OCI-M1 (cell line): Measurements from ENCODE around the gene DPYSL5.
A peak's percentile ranks its signal among the peaks of the same experiment; 100 is the strongest.

Source experiments
- DNase-seq: peaks from one replicate; lab custom pipeline; 2025; lab: John Stamatoyannopoulos, UW

The DPYSL5 gene

DNA sequence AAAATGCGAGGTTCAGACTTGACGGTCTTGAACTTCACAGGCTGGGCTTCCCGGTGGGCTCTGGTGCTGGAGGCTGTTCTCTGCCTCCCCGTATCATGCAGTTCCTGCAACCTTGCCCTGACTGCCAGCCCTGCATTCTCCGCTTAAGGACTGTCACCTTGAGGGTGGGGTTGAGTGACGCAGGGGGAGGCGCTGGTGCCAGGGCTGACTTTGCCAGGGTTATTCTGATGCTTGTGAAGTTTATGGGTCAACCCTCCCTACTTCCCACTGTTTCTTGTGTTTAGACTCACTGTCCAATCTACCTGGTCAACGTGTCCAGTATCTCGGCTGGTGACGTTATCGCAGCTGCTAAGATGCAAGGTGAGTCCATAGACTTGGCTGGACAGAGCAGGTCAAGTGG lies 85.0 kb downstream of the DPYSL5 start:
- no peak for DNase-seq

DNA sequence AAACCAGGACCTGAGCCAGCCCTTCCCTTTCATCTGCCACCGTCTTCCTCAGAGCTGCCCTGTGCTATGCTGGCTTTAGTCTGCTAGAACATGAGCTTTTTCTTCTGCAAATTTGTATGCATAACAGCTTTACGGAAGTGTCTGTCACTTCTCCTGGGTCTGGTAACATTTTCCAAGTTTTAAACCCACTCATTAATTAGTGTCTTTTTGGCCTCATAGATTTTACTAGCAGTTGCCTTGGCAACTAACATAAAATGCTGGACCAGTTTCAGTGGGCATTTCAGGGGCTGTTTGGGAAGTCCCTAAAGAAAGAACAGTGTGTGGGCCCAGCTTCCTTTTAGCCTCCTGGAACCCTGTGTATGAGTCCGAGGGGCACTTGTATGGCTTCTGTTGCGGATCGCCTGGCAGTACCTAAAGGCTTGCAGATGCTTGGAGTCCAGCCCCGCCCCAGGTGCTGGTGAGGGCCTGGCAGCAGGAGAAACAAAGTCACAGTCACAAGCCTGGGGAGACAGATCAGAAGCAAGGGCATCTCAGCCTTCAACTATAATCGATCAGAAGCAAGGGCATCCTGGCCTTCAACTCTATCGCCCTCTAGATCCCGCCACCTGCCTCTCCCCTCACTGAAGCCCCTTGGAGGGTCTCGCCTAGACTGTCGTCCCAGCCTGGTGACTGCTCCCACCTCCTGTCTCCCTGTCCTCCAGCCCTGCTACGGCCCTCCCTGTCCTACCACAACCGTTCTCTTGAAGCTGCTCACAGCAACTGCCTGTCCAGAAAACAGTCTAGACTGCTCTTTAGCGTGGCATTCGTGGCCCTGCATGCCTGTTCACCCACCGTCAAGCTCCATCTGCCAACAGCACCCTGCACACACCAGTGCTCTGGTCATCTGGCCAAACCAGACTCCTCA lies 85.8 kb downstream of the DPYSL5 start:
- no peak for DNase-seq

DNA sequence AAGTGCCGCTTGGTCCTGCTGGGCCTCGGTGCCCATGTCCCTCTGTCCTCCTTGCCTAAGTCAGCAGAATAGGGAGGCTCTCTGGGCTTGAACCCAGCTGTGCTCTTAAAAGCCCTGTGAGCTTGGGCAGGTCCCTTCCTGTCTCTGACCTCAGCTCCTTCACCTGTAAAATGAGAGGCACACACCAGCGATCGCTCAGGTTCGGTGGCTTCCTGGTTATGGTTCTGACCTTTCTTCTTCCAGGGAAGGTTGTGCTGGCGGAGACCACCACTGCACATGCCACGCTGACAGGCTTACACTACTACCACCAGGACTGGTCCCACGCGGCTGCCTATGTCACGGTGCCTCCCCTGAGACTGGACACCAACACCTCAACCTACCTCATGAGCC lies 86.4 kb downstream of the DPYSL5 start:
- DNase-seq: no peak

DNA sequence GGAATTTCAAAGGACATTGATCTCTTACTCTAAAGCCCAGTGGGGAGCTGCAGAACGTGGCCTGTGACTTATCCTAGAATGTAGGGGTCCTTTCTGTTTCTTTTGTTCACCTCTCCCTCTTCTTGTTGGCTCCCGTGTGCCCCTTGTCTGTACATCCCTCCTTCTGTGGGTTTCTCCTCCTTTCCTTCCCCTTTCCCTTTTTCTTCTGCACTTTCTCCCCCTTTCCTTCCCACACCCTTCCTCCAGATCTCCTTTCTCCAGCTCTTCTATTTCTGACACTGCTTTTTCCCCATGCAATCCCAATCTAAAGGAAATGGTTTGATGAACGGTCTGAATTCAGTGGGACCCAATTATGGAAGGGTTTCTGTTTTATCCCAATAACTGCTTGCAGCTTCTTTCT lies 87.1 kb downstream of the DPYSL5 start:
- DNase-seq: no peak

DNA sequence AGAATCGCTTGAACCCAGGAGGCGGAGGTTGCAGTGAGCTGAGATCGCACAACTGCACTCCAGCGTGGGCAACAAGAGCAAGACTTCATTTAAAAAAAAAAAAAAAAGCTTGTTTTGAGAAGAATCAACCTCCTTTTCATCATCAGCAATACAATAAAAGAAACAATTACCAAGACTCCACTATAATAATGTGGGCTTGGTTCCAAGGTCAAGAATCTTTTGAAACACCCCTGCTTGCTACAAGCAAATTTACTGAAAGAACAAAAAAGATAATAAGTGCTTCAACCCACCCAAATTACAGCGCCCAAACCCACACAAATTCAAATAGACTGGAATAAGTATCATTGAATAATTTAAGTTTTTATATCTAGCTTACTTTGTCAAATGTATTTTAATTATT lies 88.9 kb downstream of the DPYSL5 start:
- no peak for DNase-seq

DNA sequence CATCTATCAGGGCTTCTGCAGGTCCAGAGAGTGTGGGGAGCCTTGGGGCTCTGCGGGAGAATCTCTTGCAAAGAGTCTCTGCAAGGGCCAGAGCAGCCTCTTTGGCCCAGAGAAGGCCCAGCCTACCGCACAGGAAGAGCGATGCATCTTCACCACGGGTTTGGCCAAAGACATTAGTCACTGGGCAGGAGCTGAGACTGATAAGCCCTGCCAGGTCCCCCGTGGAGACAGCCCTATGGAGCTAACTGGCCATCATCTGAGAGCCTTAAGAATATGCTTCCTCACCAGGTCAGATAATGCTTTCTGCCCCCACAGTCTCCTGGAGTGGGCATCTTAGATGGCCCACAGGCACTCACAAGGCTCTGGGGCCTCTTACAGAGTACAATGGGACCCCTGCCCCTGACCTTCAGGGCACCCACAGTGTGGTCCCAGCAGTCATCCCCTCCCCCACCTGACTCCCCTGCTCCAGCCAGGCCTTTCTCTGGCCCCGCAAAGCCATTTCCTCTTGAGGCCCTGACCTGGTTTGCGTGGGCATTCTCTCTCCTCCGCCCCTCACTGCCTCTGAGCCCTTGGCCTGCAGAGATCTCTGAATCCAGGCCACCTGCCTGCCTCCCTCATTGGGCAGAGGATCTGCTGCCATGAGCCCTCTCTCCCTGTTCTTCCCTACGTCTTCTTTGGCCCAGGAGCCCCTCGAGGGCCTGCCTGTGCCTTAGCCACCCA lies 90.6 kb downstream of the DPYSL5 start:
- peak; percentile 34 for DNase-seq

DNA sequence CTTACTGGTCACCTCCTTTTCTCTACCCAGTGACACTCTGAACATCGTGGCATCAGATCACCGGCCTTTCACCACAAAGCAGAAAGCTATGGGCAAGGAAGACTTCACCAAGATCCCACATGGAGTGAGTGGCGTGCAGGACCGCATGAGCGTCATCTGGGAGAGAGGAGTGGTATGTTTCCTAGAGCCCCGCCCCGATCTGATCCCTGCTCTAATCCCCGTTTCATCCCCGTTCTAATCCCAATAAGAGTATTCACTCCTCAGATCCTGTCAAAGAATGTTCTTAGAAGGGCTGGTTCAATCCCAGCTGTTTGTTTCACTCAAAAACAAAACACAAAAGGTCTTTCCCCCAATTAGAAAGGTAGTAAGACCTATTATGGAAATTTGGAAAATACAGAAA lies 92.1 kb downstream of the DPYSL5 start:
- DNase-seq: no peak

DNA sequence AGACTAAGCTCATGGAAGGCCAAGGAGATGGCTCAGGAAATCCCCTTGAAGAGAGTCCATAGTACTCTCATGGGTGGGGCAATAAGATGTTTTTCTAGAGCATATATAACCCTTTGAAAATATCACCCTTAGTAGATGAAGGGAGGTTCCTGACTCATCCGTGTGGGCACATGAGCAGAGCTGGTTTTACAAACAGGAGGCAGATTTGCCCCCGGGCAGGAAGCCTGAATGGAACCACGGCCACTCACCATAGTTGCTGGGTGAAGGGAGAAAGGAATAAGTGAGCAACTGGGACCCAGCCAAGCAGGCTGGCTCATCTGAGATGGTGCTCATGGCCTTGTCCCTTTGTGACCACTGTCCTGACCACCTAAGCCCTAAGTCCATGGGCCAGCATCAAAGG lies 93.6 kb downstream of the DPYSL5 start:
- no peak for DNase-seq

DNA sequence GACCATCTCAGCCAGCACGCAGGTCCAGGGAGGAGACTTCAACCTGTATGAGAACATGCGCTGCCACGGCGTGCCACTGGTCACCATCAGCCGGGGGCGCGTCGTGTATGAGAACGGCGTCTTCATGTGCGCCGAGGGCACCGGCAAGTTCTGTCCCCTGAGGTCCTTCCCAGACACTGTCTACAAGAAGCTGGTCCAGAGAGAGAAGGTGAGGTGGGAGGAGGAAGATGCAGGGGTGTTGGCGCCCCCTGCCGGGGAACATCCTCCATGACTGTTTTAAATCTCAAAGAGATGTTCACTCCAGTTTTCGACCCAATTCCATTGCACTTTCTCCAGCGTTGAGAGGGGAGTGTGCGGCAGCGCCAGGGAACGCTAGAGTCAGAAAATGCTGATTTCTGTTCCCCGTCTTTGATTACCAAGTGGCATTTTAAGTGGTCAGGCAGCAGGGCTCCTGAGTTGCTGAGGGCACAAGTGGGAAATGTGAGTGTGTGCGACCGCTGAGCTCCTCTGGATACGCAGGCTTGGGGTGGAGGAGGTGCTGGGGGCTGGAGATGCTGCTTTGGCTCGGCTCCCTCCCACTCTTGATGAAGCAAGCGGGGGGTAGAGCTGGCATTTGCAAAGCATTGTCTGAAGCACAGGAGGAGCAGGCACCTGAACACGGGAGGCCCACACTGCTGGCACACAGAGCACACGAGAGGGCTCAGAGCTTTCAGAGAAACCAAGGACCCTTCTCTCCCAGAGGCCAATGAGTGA lies 94.8 kb downstream of the DPYSL5 start:
- DNase-seq: peak; percentile 69

DNA sequence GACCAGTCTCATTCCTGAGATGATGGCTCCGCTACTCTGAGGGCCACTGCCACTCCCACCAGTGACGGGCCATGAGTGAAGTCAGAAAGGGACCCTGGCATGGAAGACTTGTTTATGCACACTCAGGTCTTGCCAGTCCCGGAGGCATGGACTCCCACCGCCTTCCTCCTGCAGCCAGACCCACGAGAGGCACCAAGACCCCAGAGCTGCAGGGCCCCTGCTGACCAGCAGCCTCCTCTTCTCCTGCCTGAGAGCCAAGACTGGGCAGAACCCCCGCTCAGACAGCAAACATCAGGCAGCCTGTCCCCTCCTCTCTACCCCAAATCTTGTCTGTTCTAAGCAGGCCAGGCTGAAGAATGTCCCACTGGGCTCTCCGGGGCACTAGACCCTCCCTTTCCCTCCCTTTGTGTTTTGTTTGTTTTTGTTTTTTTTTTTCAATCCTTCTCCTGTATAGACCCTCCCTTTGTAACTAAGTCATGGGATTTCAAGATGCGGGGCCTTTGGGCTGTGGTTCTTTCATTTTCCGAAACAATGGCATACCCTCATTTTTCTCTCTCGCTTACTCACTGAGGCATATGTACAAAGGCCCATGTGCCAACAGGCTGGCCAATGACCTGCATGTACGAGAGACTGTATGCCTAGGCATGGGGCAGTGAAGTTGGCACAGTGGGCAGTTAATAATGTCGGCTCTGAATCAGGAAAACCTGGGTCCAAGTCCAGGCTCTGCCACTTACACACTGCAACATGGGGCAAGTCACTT lies 98.2 kb downstream of the DPYSL5 start:
- no peak for DNase-seq

DNA sequence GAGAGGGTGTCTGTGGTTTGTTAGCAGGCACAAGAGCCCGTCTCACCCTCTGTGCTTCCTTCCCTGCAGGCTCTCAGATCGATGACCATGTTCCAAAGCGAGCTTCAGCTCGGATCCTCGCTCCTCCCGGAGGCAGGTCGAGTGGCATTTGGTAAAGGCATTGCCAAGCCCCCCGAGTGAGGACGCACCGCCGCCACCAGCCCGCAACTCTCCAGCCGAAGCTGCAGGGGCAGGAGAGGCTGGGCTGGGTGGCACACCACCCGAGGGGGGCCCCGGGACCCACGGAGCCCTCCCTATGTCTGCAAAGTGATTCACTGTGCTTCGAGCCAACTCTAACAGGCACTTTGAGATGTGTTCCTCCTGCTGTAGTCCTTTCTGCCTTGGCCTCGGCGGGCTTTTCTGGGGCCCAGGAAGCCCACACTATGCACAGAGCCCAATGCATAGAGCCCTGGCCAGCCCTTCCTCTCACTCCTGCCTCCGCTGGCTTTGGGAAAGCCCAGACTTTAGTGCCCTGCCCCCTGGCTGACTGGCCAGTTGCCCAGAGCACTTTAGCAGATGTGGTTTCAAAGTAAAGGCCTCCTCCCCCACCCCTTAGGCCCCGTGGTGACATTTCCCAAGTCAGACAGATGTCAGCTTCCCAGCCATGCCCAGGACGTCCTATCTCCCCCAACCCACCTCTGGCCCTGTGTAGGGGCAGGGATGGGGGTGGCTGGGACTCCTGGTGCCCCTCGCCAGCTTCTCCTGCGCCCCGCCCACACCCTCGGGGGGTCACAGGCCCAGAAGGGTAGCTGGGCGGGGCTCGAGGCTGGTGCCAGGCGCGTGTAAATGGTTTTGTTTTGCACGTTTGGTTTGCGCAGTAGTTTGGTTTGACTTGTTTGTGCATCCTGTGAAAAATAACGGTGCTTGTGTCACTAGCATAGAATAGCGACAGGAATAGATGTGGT lies 99.2 kb downstream of the DPYSL5 start:
- peak; percentile 90 for DNase-seq

DNA sequence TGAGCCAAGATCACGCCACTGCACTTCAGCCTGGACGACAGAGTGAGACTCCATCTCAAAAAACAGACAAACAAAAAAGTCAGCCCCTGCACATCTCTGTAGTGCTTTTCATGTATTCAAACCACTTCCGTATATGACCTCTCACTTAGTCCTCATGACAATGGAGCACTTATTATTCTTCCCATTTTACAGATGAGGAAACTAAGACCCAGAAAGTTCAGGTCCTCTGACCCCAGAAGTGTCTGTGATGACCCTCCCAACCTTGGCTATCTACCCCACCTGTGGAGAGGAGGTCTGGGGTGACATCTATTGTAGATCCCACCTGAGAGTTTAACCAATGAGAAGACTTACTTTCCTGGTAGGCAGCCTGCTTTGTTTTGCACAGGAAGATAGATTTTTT lies 100.9 kb downstream of the DPYSL5 start:
- DNase-seq: no peak

DNA sequence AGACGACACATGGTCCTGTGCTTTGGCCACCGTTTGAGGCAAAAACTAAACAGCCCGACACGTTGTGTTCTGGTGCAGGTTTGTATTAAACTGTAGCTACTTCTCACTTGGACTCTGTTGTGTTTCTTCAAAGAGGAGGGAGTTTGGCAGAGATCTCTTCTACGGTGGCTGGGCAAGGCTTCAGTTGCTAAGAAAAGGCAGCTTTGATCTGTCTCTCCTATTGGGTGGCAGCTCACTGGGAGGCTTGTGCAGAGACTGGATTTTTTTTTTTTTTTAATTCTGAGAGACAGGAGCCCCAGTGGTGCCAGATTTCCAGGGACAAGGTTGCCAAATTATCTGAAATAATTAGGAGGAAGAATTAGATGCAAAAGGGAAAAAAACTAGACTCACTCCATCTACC lies 102.3 kb downstream of the DPYSL5 start:
- no peak for DNase-seq

DNA sequence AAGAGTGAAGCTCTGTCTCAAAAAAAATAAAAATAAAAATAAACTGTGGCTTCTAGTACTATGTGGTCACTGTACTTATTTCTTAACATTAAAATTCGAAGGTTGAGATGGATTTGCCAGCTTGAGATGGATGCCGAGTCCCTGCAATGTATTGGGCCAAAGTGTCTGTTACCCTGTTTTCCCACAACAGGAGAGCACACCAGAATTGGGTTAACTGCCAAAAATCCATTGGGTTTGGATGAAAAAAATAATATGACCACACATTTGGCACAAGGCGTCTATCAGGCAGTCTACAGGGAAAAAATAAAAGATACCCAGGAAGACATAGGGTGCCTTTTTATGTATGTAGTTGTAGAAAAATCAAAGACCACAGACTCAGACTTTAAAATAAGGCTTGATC lies 103.3 kb downstream of the DPYSL5 start:
- DNase-seq: no peak

DNA sequence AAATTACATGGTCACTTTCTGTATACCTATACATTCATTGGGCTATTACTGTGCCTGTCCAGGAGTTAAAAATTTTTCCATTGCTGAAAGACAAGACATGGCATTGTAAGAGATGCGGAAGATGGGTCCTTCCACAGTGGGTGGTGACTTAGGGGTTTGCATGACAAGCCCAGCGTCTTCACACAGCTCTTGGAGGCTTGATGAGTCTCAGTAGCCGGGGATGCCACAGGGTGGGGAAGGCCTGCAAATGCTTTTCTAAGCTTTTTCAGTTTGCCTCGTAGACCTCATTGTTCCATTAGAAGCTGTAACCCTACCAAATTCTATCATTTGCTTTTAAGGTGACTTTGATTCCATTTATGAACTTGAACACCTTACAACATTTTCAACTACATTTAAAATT lies 104.4 kb downstream of the DPYSL5 start:
- DNase-seq: no peak

DNA sequence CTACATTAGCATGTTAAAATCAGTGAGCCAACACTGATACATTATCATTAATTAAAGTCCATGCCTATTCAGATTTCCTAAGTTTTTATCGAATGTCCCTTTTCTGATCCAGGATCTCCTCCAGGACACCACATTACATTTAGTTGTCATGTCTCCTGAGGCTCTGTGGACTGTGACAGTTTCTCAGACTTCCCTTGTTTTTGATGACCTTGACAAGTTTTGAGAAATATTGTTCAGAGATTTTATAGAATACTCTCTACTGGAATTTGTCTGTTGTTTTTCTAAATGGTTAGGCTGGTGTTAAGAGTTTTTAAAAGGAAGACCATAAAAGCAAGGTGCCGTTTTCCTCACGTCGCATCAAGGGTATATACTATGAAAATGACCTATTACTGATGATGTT lies 106.2 kb downstream of the DPYSL5 start:
- DNase-seq: no peak

DNA sequence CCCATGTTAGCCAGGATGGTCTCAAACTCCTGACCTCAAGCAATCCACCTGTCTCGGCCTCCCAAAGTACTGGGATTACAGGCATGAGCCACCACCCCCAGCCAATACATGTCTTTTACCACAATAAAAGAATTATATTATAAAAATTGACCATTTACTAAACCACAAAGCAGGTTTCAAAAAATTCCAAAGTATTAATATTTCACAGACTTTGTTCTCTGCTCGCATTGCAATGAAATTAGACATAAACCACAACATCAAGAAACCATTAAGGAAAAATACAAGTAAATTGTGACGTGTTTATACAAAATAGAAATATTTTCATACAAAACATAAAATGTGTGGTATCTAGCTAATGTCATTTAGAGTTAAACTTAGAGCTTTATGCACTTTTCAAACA lies 109.1 kb downstream of the DPYSL5 start:
- DNase-seq: no peak

DNA sequence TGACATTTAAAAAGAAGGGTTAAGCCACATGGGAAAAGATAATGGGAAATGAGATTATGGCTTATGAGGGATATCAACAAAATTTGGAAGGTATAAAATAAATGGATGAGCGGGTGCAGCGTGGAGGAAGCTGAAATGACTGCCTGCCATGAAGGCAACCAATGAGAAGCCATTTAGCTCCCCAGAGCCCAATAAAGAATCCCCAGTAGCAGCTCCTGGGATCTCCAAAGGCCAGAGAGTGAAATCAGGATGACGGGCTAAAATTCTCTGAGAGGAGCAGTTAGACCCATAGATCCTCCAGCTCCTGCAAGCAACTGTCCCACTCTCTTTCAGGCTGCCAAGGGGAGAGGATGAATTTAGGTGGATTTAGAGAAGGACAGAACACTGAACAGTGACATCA lies 109.6 kb downstream of the DPYSL5 start:
- no peak for DNase-seq

DNA sequence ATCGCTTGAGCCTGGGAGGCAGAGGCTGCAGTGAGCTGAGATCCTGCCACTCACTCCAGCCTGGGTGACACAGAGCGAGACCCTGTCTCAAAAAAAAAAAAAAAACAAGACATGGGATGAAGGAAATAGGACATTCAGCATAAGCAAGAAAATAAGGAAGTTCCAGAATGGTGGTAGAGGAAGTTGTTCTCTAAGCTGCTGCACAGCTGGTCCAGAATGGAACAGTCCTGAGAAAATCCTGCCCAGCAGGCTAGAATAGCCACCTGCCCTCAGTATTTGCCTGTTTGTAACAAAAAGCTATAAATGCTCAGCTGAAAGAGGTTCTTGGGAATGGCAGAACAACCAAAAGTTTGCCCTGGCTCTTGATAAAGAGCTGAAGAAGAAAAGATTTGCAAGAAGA lies 111.4 kb downstream of the DPYSL5 start:
- peak; percentile 56 for DNase-seq

DNA sequence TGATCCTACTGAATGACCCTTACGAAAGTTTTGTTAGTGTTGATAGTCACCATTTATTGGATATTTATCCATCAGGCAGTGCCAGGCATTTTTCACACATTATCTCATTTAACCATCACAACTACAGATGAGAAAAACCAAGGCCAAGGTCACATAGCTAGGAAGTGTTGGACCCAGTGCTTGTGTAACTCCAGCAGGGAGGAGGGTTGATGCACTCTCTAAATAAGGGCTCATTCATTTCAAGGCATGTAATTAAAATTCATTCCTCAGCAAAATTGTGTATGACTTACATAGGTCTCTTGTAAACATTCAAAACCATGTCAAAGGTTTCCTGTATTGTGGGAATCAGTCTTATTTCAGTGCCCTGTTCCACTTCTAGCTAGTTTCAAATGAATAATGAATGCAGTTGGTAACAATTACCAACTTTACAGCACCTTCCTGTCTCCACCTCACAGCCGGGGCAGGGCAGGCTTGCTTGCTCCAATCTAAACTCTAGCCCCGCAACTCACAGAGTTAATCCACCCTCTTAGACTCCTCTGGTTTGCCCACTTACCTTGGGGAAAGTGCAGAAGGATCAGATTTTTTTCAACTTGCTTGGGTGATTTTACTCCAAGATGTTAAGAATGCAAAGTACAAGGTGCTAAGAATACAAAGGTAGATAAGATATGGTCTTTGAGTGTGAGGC lies 116.7 kb downstream of the DPYSL5 start:
- DNase-seq: no peak
